ENCODE results near the gene IL4.
"Not testable (repeated sequence)": the region's sequence is repeated elsewhere in the genome, so short reads cannot be mapped to it uniquely, and the experiment has no call there.

The IL4 gene

DNA sequence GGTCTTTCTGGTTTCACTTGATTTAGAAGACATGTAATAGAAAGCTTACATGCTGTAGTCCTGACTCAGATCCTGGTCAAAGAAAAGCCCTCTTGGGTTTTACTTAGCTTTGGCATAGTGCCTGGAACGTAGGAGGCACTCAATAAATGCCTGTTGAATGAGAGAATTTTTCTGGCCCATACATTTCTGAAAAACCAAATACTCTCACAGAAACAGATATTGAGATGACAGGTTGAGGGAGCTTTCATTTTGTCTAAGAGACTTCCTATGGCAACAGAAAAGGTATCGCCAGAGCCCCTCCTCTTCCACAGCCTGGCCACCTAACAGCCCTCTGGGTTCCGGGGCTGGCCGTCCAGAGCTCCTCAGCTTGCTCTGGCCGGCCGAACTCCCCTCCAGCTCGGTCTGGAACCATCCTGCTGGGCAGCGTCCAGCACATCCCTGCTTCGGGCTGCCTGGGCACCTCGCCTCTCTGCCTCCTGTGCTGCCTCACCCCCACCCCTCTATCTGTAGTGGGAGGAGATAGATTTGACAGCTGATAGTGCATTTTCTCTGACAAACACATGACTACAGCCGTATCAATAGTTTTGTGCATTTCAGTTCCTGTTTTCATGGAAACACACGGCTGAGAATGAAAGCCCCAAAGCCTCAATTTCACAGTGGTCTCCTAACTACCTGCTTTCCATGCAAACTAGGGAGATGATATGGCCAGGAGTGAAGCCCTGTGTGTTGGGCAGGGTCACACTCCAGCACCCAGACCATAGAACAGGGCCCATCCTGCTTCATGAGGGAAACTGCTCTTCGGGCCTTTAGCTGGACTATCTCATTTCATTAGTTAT lies 1.1 kb downstream of the IL4 start:
- no peak for DNase-seq

GRCh38 chr5:132675936-132676689 lies 2.3 kb downstream of the IL4 start:
- no peak for DNase-seq

DNA sequence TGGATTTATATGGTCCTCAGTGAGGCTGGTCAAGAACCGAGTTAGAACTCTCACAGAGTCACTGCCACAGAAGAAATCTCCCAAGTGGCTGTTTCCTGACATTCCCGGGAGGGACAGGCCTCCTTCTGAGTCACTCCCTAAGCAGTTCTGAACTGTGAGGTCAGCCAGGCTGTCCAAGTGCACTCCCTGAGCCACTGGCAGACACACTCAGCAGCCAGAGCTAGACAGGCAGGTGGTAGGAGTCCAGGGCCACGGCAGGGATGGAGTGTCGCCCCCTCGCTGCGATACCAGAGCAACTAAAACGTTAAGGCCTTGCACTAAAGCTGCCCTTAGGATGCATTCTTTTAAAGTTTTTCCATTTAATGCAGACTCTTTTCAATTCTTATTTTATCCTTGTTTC lies 3.4 kb downstream of the IL4 start:
- DNase-seq = no peak

DNA sequence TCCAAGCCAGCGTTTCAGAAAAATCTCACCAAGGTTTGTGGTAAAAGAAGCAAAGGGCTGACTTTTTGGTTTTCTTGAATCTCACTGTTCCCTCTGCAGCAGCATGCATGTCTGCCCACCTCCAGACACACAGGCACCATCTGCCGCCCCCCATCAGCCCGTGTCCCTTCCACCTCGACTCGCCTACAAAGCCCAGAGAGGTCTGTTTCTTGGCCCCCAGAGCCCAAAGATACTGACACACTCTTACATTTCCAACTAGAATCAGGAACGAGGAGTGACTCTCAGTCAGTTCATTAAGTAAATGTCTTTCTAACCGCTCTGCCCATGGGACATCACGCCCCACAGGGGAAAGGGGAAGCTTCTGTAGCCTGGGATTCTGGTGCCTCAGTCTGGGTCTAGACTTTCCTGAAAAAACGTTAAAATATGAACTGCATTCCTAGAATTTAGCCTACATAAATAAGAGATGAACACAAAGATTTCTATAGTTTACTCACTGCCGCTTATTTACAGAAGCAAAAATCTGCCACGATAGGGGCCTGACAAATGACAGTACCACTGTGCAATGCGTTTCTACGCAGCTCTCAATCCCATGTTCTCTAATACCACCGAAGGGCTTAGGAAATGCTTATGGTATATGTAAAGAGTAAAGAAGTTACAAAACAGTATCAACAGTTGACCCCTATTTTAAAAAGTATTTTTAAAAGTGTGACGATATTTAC lies 4.1 kb downstream of the IL4 start:
- no peak for DNase-seq

- no peak for DNase-seq
Measured at GRCh38 chr5:132678735-132679134, 4.9 kb downstream of the IL4 start.

DNA sequence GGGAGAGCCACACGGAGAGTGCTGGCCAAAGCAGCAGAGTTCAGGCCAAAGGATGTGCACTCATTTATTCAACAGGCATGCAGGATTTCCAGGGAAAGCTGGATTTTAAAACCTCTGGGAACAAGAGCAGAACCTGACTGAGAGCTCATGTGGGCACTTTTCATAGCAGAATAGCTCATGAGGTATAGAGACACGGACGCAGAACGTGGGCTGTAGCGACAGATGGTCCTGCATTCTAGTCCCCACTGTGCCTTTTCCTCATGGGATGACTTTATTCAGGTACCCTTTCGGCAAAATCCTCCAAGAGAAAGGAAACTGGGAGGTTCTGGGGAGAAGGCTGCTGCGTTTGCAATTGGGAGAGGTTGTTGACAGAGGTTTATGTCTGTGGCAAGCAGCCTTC lies 5.4 kb downstream of the IL4 start:
- DNase-seq = no peak

GRCh38 chr5:132679717-132680380 lies 6.1 kb downstream of the IL4 start:
- DNase-seq = no peak

- no peak for DNase-seq
Measured at GRCh38 chr5:132680780-132681475, 7.1 kb downstream of the IL4 start.

GRCh38 chr5:132681476-132681831 lies 7.7 kb downstream of the IL4 start:
- no peak for DNase-seq

DNA sequence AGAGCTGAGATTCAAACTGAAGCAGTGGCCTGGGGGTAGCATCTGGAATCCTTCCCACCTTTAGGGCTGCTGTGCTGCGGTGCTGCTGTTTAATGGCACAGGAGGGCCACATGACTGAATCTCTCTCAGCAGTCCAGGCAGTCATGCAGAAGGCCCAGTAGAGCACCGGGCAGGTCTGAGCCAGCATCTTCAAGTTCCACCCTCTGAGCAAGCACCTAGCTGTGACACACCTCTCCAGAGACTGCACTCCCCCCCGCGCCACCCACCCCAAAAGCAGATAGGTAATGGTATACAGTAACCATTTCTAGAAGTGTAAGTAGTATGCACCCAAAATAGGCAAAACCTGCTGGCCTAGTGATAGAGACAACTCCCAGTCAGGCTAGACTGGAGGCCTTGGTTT lies 8.2 kb downstream of the IL4 start:
- no peak for DNase-seq

DNA sequence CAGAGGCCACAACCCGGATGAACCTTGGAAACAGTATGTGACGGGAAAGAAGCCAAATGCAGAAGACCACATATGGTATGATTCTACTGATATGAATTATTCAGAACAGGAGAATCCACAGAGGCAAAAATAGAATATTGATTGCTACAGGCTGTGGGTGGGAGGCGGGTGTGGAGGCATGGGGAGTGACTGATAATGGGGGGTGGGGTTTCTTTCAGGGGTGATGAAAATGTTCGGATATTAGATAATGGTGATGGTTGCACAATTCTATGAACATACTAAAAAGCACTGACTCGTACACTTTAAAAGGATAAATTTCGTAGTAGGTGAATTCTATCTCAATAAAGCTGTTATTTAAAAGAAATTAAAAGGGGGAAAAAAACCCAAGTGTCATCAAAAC lies 10.7 kb downstream of the IL4 start:
- DNase-seq = no peak

DNA sequence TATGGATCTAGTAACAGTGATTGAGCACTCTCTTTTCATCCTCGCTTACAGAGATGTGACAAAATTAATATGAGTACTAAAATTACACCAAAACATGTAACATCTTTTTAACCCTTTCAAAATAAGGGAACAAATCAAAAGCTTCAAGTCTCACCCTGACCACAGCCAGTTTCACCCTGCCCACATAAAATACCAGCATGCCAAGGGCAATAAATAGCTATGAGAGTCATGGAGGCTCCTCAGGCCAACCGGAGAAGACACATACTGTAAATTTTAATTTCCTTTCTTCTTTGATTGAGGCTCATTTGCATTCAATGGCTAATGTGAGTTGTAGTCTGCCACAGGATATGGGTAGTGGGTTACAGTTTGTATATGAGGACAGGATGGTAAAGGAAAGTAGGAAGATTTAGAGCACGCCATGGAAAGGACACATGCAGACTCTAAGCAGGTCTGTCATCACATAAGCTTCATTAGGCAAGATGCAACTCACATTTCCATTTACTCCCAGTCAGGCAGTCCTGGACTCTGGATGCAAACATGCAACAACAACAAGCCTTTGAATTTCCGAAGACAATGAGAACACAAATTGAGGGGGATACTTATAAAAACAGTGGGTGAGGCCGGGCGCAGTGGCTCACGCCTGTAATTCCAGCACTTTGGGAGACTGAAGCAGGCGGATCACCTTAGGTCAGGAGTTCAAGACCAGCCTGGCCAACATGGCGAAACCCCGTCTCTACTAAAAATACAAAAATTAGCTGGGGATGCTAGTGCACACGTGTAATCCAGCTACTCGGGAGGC lies 11.3 kb downstream of the IL4 start:
- DNase-seq = no peak

DNA sequence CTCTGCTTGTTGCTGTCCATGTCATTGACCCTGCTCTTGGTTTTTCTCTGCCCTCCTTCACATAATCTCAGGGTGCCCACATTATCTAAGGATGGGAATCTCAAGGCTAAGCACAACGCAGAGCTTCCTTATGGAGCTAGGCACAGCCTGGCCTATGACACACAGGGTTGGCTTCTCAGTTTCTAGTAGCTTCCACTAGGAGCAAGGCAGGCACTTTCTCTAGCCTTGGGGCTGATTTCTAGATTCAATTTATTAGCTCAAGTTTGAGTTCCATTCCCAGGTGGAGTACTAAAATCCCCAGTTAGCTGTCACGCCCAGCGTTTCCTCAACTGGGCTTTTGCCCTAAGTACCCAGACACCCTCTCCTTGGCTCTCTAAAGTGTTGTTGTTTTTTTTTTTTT lies 12.4 kb downstream of the IL4 start:
- DNase-seq = no peak

DNA sequence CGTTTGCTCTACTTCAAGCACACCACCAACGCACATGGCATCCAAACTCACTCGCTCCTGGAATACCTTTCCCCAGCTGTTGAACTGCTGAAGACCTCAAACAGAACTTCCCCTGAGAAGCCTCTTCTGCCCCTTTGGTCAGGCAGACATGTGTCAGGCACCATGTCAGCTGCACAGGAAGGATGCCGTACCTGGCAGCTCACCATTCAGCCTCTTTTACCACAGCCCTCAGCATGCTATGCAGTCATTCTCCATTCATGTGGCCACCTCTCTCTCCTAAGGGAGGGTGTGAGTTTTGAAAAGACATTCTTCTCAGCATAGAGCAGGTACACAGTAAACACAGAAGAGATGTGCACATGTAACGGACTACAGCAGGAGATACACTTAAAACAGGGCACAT lies 14.2 kb downstream of the IL4 start:
- no peak for DNase-seq

DNA sequence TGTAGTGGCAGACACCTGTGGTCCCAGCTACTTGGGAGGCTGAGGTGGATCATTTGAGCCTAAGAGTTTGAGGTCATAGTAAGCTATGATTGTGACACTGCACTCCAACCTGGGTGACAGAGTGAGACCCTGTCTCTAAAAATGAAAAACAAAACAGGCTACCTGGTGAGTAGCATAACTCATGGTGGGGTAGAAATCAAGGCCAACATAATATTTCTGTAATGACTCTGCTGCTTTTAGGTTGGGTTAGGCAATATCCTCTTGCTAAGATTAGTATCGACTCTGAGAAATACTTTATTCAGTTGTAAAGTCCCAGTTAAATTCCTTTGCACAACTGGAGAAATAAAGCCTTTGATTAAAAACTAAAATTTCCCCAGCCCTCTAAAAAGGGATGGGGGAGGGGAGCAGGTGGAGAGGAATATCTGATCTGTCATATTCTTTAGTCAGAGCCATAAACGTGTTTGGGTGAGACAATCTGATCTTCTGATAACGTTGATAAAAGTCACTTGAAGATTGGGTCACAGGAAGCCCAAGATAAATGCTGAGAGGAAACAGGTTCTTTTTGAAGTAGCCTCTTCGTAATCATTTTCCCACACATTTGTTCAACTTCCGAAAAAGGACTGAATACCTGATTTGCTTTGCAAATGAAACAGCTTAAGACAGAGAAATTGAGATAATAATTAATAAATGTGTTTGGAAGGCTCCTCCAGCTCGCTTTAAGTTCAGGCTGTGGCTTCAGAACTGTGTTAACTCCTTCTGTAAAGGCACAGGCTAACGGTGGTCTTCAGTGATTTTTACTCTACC lies 14.9 kb downstream of the IL4 start:
- DNase-seq = no peak

DNA sequence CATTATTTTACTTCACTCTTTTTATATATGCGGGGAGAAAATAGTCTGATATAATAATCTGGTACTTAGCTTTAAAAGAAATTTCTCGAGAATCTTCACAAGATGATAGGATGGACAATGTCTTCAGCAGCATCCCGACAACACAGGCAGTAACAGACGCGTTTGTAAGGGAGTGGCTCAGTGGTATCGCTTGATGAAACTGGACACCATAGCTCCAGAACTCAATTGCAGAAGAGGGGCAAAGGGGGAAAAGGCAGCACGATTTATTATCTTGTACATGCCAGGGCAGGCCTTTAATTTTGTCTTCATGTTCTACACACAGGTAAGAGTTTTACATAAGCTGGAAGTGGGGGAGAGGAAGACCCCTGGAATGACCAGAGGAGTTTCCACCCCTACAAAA lies 15.7 kb downstream of the IL4 start:
- DNase-seq = no peak

DNA sequence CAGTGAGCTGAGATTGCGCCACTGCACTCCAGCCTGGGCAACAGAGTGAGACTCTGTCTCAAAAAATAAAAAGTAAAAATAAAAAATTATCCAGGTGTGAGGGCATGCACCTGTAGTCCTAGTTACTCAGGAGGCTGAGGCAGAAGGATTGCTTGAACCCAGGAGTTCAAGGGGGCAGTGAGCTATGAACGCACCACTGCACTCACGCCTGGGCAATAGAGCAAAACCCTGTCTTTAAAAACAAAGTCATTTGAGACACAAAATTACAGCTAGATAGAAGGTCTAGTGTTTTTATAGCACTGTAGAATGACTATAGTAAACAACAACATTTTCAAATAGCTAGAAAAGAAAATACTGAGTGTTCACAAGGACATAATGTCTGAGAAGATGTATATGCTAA lies 16.4 kb downstream of the IL4 start:
- DNase-seq = no peak

DNA sequence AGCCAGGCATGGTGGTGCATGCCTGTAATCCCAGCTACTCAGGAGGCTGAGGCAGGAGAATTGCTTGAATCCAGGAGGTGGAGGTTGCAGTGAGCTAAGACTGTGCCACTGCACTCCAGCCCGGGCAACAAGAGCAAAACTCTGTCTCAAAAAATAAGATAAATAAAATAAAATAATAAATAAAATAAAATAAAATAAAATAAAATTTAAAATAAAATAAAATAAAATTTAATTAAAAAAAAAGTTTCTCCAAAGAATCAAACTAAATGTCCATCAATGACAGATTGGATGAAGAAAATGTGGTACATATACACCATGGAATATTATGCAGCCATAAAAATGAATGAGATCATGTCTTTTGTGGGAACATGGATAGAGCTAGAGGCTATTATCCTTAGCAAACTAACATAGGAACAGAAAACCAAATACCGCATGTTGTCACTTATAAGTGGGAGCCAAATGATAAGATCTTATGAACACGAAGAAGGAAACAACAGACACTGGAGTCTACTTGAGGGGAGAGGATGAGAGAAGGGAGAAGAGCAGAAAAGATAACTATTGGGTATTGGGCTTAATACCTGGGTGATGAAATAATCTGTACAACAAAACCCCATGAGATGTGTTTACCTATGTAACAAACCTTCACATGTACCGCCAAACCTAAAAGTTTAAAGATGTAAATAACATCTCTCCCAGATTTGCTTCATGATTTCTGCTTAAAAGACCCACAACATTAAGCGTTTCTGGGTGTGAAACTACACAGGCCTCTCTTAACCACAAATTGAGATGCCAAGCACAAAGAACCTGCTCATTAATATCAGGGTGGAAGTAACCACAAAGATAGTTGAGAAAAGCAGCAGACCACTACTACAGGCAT lies 18.2 kb downstream of the IL4 start:
- DNase-seq = not testable (repeated sequence)

DNA sequence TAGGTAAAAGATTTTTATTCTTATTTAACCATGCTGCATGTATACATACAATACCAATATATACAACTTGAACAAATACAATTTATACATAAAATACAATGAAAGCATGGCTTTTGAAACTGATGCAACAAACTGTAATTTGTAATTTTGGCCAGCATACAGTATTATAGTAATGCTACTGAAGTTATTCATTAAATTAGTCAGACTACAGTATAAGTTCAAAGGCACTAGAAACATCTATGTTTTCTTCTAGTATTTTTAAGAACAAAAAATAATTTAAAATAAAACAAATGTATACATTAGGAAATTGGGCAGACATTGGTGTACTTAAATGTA lies 18.8 kb downstream of the IL4 start:
- no peak for DNase-seq

- DNase-seq = no peak
Measured at GRCh38 chr5:132695956-132696355, 22.2 kb downstream of the IL4 start.
